PC-3 (cell line): ENCODE measurements around the gene RNF11. TPM values are rescaled to one million over a fixed set of nuclear protein-coding genes. Genes with fewer than 3 reads are reported as not detected.
A peak's percentile ranks its signal among the peaks of the same experiment; 100 is the strongest.

Experiments used
- ATAC-seq: fragments of 200-7000 bp; cut with Tn5 transposase; 2 replicates; pipeline ENCODE4 v1.9.1; 2020; ENCODE audit warnings: mild to moderate bottlenecking, moderate library complexity
- BruUV-seq: library from RNA; stranded (reverse); fragments of 400-500 nt; replicated peaks from 2 replicates; lab custom pipeline; 2021; lab: Mats Ljungman, UMichigan
- CTCF ChIA-PET: fragments of 300-600 bp; sonication (Branson Sonifier 250); formaldehyde crosslinking; loops from one replicate; lab custom pipeline; 2022; ENCODE audit warnings: antibody characterized with exemption; lab: Charles Lee
- POLR2A ChIA-PET: fragments of 300-600 bp; sonication (Branson Sonifier 250); formaldehyde crosslinking; loops from one replicate; lab custom pipeline; 2022; ENCODE audit warnings: antibody characterized with exemption; ENCODE audit not compliant: unreplicated experiment; lab: Charles Lee
- DNase-seq: peaks from one replicate; pipeline ENCODE4 v3.0.0-alpha.2; 2015
- H2AFZ ChIP-seq: fragments of 300-600 bp; sonication (generic); 2 replicates; pipeline ENCODE4 v1.6.0; 2016; ENCODE audit warnings: antibody characterized with exemption, low read length
- H3F3A ChIP-seq: fragments of 300-600 bp; sonication (generic); one replicate; pipeline ENCODE4 v1.6.0; 2017; ENCODE audit warnings: antibody characterized with exemption, low read length, control low read depth, mild to moderate bottlenecking; ENCODE audit not compliant: unreplicated experiment
- H3K27ac ChIP-seq: fragments of 300-600 bp; sonication (generic); 2 replicates; pipeline ENCODE4 v1.5.1; 2016; ENCODE audit warnings: mild to moderate bottlenecking, low read length
- H3K27me3 ChIP-seq: fragments of 300-600 bp; sonication (generic); 2 replicates; pipeline ENCODE4 v1.6.1; 2016; ENCODE audit warnings: low read length, mixed read lengths
- H3K36me3 ChIP-seq: fragments of 300-600 bp; sonication (generic); 2 replicates; pipeline ENCODE4 v1.6.1; 2016; ENCODE audit warnings: low read depth, mixed run types, low read length, mixed read lengths
- H3K4me1 ChIP-seq: fragments of 300-600 bp; sonication (generic); 2 replicates; pipeline ENCODE4 v1.5.1; 2016; ENCODE audit warnings: low read length; ENCODE audit not compliant: insufficient read depth
- H3K4me2 ChIP-seq: fragments of 300-600 bp; sonication (generic); 2 replicates; pipeline ENCODE4 v1.6.0; 2016; ENCODE audit warnings: low read length
- H3K4me3 ChIP-seq: fragments of 300-600 bp; sonication (generic); 2 replicates; pipeline ENCODE4 v1.5.1; 2016; ENCODE audit warnings: mild to moderate bottlenecking, low read length, mixed read lengths
- H3K79me2 ChIP-seq: fragments of 300-600 bp; sonication (generic); 2 replicates; pipeline ENCODE4 v1.6.1; 2017; ENCODE audit warnings: low read length, mixed read lengths
- H3K9ac ChIP-seq: fragments of 300-600 bp; sonication (generic); 2 replicates; pipeline ENCODE4 v1.6.0; 2016; ENCODE audit warnings: mild to moderate bottlenecking, low read length
- H3K9me2 ChIP-seq: fragments of 300-600 bp; sonication (generic); replicated peaks from 2 replicates; pipeline ENCODE4 v1.6.1; 2016; ENCODE audit warnings: mixed run types, low read length, mixed read lengths
- H3K9me3 ChIP-seq: fragments of 300-600 bp; sonication (generic); 2 replicates; pipeline ENCODE4 v1.6.1; 2016; ENCODE audit warnings: low read length, mixed read lengths
- H4K20me1 ChIP-seq: fragments of 300-600 bp; sonication (generic); 2 replicates; pipeline ENCODE4 v1.6.1; 2016; ENCODE audit warnings: low read length, mixed read lengths
- CTCF ChIP-seq: fragments of 300-600 bp; sonication (generic); conservative IDR thresholded peaks from 2 replicates; pipeline ENCODE4 v1.5.1; 2017; ENCODE audit warnings: antibody characterized with exemption, low read depth, mild to moderate bottlenecking, low read length
- EZH2 ChIP-seq: fragments of 300-600 bp; sonication (generic); IDR thresholded peaks from one replicate; pipeline ENCODE4 v1.6.1; 2017; ENCODE audit warnings: antibody characterized with exemption, mild to moderate bottlenecking, low read length; ENCODE audit not compliant: unreplicated experiment
- EZH2phosphoT487 ChIP-seq: fragments of 300-600 bp; sonication (generic); IDR thresholded peaks from 2 replicates; pipeline ENCODE4 v1.6.1; 2018; ENCODE audit warnings: mild to moderate bottlenecking, antibody characterized with exemption, low read length, borderline replicate concordance
- intact Hi-C: fragments of 100-400 bp; cut with micrococcal nuclease; formaldehyde crosslinking; loops from 2 replicates; pipeline ENCODE4 v1.9.0; 2023
- total RNA-seq: library from RNA; depleted of rRNA; stranded (reverse); fragments of >200 nt; gene quantifications from 2 replicates; pipeline ENCODE4 v1.2.3, GENCODE V29; 2014

RNF11 gene
- total RNA-seq, 1 experiment from 2014 or later = 169 TPM

- H3K9ac ChIP-seq = no peak overlapping the region
- H3K27me3 ChIP-seq = no peaks in the 10 kb centered on the region
- no peak for DNase-seq
- H3K4me1 ChIP-seq = peaks cover 19% of the 10 kb centered on the region
- intact Hi-C loops = no loop called here
- no peak for TF ChIP-seq EZH2
- TF ChIP-seq CTCF = no peak
- no peak for TF ChIP-seq EZH2phosphoT487
- H3K79me2 ChIP-seq = no peaks in the 10 kb centered on the region
- no peak overlapping the region for H3K27ac ChIP-seq
- no peak overlapping the region for H3K4me3 ChIP-seq
- POLR2A ChIA-PET = no interaction called here
- BruUV-seq = no TSS peak
- H3K4me2 ChIP-seq = no peak overlapping the region
- CTCF ChIA-PET = no interaction called here
- H3K9me3 ChIP-seq = no peaks in the 10 kb centered on the region
- H3F3A ChIP-seq = no peaks in the 10 kb centered on the region
- no peaks in the 10 kb centered on the region for H3K9me2 ChIP-seq
- no peaks in the 10 kb centered on the region for H4K20me1 ChIP-seq
- no peaks in the 10 kb centered on the region for H3K36me3 ChIP-seq
- no peak overlapping the region for H2AFZ ChIP-seq
- no peak for ATAC-seq
These were observed 25.4 kb upstream of the RNF11 start for GRCh38 chr1:51210676-51211075.

GRCh38 chr1:51214615-51215131 lies 21.4 kb upstream of the RNF11 start:
- peak; percentile 60 for ATAC-seq
- H3F3A ChIP-seq = no peaks in the 10 kb centered on the region
- CTCF ChIA-PET = interaction anchor here (0.7 kb wide), 1 partner anchor 24 kb away, joined by 3 read pairs; no protein-coding TSS in a partner anchor
- POLR2A ChIA-PET = interaction anchor here (0.6 kb wide), 2 partner anchors 28 to 247 kb away, joined by 4 to 5 read pairs; no protein-coding TSS in a partner anchor
- no peaks in the 10 kb centered on the region for H3K36me3 ChIP-seq
- peaks cover 28% of the 10 kb centered on the region for H3K4me1 ChIP-seq
- intact Hi-C loops = no loop called here
- H3K4me3 ChIP-seq = peak overlapping the region; percentile 23; the same call in 1 of the 2 replicates
- no peak overlapping the region for H3K9ac ChIP-seq
- H3K9me3 ChIP-seq = no peaks in the 10 kb centered on the region
- no TSS peak for BruUV-seq
- no peaks in the 10 kb centered on the region for H4K20me1 ChIP-seq
- no peaks in the 10 kb centered on the region for H3K27me3 ChIP-seq
- peak overlapping the region; percentile 59 for H3K4me2 ChIP-seq
- no peaks in the 10 kb centered on the region for H3K9me2 ChIP-seq
- H2AFZ ChIP-seq = peak overlapping the region; percentile 32
- H3K27ac ChIP-seq = peak overlapping the region; percentile 63
- TF ChIP-seq EZH2phosphoT487 (no peak), EZH2 (no peak), CTCF (no peak)
- H3K79me2 ChIP-seq = no peaks in the 10 kb centered on the region
- DNase-seq = peak; percentile 88

GRCh38 chr1:51215169-51215568 lies 20.9 kb upstream of the RNF11 start:
- no peak for TF ChIP-seq EZH2phosphoT487
- TF ChIP-seq EZH2 = no peak
- TF ChIP-seq CTCF = no peak
- DNase-seq (peak; percentile 88), ATAC-seq (peak; percentile 84)
- Histone ChIP-seq H3K4me3 (peak overlapping the region; percentile 23; the same call in 1 of the 2 replicates), H4K20me1 (no peaks in the 10 kb centered on the region), H3K4me2 (peak overlapping the region; percentile 59), H3K9ac (no peak overlapping the region), H3K79me2 (no peaks in the 10 kb centered on the region), H3K4me1 (peaks cover 28% of the 10 kb centered on the region), H3K27me3 (no peaks in the 10 kb centered on the region), H3K27ac (peak overlapping the region; percentile 63), H3K9me2 (no peaks in the 10 kb centered on the region), H3F3A (no peaks in the 10 kb centered on the region), H3K9me3 (no peaks in the 10 kb centered on the region), H3K36me3 (no peaks in the 10 kb centered on the region), H2AFZ (0 out of 2 replicates have a peak overlapping the region, but pooled peaks have one; percentile 14)
- BruUV-seq = no TSS peak
- POLR2A ChIA-PET = interaction anchor here (0.6 kb wide), 4 partner anchors 27 to 247 kb away, joined by 4 to 16 read pairs (median 4); no protein-coding TSS in a partner anchor
- intact Hi-C loops = no loop called here
- CTCF ChIA-PET = interaction anchor here (0.7 kb wide), 1 partner anchor 24 kb away, joined by 3 read pairs; no protein-coding TSS in a partner anchor
